Left lung (tissue), 10 donors: Measurements from ENCODE around the gene CSTPP1. TPM values are rescaled to one million over a fixed set of nuclear protein-coding genes. Genes with fewer than 3 reads are reported as not detected.

ENCODE experiments used
- ATAC-seq: fragments of 200-7000 bp; cut with Tn5 transposase; one replicate; pipeline ENCODE4 v1.9.1; 2020; ENCODE audit warnings: moderate library complexity
- DNase-seq, 4 donors: peaks; one replicate each; pipeline ENCODE4 v3.0.0-alpha.2; 2013 to 2020
- H3K27ac ChIP-seq, 2 donors: fragments of 200-600 bp; sonication (generic) in 1 of 2; one replicate each; pipeline versions ENCODE4 v1.5.0 to v1.8.0; 2020 to 2021
- H3K27me3 ChIP-seq, 2 donors: fragments of 200-600 bp; sonication (generic) in 1 of 2; one replicate each; pipeline versions ENCODE4 v1.5.0 to v1.8.0; 2020 to 2021
- H3K36me3 ChIP-seq, 2 donors: fragments of 200-600 bp; sonication (generic) in 1 of 2; one replicate each; pipeline versions ENCODE4 v1.5.0 to v1.8.0; 2020 to 2021
- H3K4me1 ChIP-seq, 2 donors: fragments of 200-600 bp; one replicate each; pipeline ENCODE4 v1.8.0; 2021
- H3K4me3 ChIP-seq, 2 donors: fragments of 200-600 bp; sonication (generic) in 1 of 2; one replicate each; pipeline versions ENCODE4 v1.5.0 to v1.8.0; 2020 to 2021; ENCODE audit warnings: mild to moderate bottlenecking in 1 of 2
- H3K9me3 ChIP-seq, 2 donors: fragments of 200-600 bp; sonication (generic) in 1 of 2; one replicate each; pipeline versions ENCODE4 v1.5.0 to v1.8.0; 2020 to 2021
- CTCF ChIP-seq, 2 donors: fragments of 200-600 bp; sonication (generic) in 1 of 2; IDR thresholded peaks; one replicate each; pipeline versions ENCODE4 v1.5.0 to v1.8.0; 2021; ENCODE audit warnings: antibody characterized with exemption in 2 of 2
- intact Hi-C, 2 donors: fragments of 100-400 bp; cut with DNase I; formaldehyde crosslinking; loops; one replicate each; pipeline versions ENCODE4 v1.11.2 to v1.14.2; 2022
- polyA plus RNA-seq, 6 donors: library from polyadenylated mRNA; unstranded; fragments of 120-200 nt; gene quantifications; one replicate each; pipeline ENCODE4 v1.2.1, GENCODE V29; 2013; ENCODE audit not compliant: insufficient read length in 6 of 6
- total RNA-seq, 2 donors: library from RNA; stranded (reverse); fragmentation: NEBNext Ultra II Directional; extraction: Animal tissue kit (Norgen Biotek cat#: 25700); gene quantifications; one replicate each; pipeline ENCODE4 v1.2.1, GENCODE V29; 2021
- donor health status: DM: no; HTN: yes; CAD: no.
- donor health status: DM: no; HTN: no; CAD: no.

Gene CSTPP1
- total and polyA plus RNA-seq, 8 donors, result 28.7 to 56.0 (median 51.4) TPM

GRCh38 chr11:47020793-47021526 lies 84.4 kb downstream of the CSTPP1 start:
- intact Hi-C loops, result no loop called here
- H3K27me3 ChIP-seq, result no peaks in the 10 kb centered on the region
- no peak for TF ChIP-seq CTCF (IDR thresholded peaks at IDR 0.05)
- ATAC-seq (no peak), DNase-seq (no peak)
- no peak overlapping the region for H3K4me3 ChIP-seq
- no peak overlapping the region for H3K27ac ChIP-seq
- H3K36me3 ChIP-seq, result no peaks in the 10 kb centered on the region
- H3K4me1 ChIP-seq, result no peaks in the 10 kb centered on the region
- no peaks in the 10 kb centered on the region for H3K9me3 ChIP-seq

GRCh38 chr11:47021527-47021818 lies 84.9 kb downstream of the CSTPP1 start:
- Histone ChIP-seq H3K27me3 (no peaks in the 10 kb centered on the region), H3K36me3 (no peaks in the 10 kb centered on the region), H3K27ac (no peak overlapping the region), H3K4me3 (no peak overlapping the region), H3K4me1 (no peaks in the 10 kb centered on the region), H3K9me3 (no peaks in the 10 kb centered on the region)
- DNase-seq (no peak), ATAC-seq (no peak)
- no peak for TF ChIP-seq CTCF (IDR thresholded peaks at IDR 0.05)
- intact Hi-C loops, result no loop called here

GRCh38 chr11:47021965-47022364 lies 85.4 kb downstream of the CSTPP1 start:
- Histone ChIP-seq H3K9me3 (no peaks in the 10 kb centered on the region), H3K27ac (no peak overlapping the region), H3K4me1 (no peaks in the 10 kb centered on the region), H3K4me3 (no peak overlapping the region), H3K36me3 (no peaks in the 10 kb centered on the region), H3K27me3 (no peaks in the 10 kb centered on the region)
- DNase-seq, result no peak
- ATAC-seq, result no peak
- intact Hi-C loops, result no loop called here
- TF ChIP-seq CTCF (IDR thresholded peaks at IDR 0.05), result no peak

GRCh38 chr11:47028195-47029093 lies 91.9 kb downstream of the CSTPP1 start:
- Histone ChIP-seq H3K9me3 (no peaks in the 10 kb centered on the region), H3K4me1 (no peaks in the 10 kb centered on the region), H3K27ac (no peak overlapping the region), H3K4me3 (no peak overlapping the region), H3K27me3 (no peaks in the 10 kb centered on the region), H3K36me3 (no peaks in the 10 kb centered on the region)
- no peak for DNase-seq
- TF ChIP-seq CTCF (IDR thresholded peaks at IDR 0.05), result no peak
- intact Hi-C loops, result no loop called here
- ATAC-seq, result no peak

- DNase-seq, result no peak
- Histone ChIP-seq H3K4me1 (no peaks in the 10 kb centered on the region), H3K27ac (no peak overlapping the region), H3K27me3 (no peaks in the 10 kb centered on the region), H3K4me3 (no peak overlapping the region), H3K36me3 (no peaks in the 10 kb centered on the region), H3K9me3 (no peaks in the 10 kb centered on the region)
- no peak for TF ChIP-seq CTCF (IDR thresholded peaks at IDR 0.05)
- ATAC-seq, result no peak
- intact Hi-C loops, result no loop called here
Observed at GRCh38 chr11:47033439-47033838, 96.9 kb downstream of the CSTPP1 start.
